GM12875 (cell line): Measurements from ENCODE around the gene PTPRU.

Source experiments
- H3K4me3 ChIP-seq: one replicate; pipeline ENCODE4 v1.5.1; 2011; ENCODE audit warnings: low read depth, low read length, control low read depth
- TF ChIP-seq, protein P1 (sequence below): IDR thresholded peaks from 2 replicates; pipeline ENCODE4 v1.5.1; 2011; ENCODE audit warnings: low read depth, mild to moderate bottlenecking, control low read depth, inconsistent platforms, low read length, moderate library complexity, borderline replicate concordance; ENCODE audit not compliant: insufficient read depth

The PTPRU gene

DNA sequence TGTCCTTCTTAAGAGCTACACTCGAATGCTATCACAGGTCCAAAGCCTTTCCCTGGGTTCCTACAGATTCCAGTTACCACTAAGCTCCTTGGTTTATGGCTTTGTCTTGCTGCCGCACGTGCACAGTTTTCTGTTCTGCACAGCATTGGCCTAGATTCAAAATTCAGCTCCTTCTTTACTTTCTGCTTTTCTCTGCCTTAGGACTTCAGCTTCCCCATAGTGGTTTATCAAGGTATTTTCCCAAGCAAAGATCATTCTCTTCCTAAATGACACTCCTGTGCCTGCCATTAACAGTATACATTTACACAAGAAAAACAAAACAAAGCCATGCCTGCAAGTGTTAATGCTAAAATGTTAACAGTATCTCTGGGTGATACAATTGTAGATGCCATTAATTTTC is 41.8 kb downstream of the PTPRU start:
- H3K4me3 ChIP-seq: no peak overlapping the region
- TF ChIP-seq, protein P1, sequence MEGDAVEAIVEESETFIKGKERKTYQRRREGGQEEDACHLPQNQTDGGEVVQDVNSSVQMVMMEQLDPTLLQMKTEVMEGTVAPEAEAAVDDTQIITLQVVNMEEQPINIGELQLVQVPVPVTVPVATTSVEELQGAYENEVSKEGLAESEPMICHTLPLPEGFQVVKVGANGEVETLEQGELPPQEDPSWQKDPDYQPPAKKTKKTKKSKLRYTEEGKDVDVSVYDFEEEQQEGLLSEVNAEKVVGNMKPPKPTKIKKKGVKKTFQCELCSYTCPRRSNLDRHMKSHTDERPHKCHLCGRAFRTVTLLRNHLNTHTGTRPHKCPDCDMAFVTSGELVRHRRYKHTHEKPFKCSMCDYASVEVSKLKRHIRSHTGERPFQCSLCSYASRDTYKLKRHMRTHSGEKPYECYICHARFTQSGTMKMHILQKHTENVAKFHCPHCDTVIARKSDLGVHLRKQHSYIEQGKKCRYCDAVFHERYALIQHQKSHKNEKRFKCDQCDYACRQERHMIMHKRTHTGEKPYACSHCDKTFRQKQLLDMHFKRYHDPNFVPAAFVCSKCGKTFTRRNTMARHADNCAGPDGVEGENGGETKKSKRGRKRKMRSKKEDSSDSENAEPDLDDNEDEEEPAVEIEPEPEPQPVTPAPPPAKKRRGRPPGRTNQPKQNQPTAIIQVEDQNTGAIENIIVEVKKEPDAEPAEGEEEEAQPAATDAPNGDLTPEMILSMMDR: no peak

DNA sequence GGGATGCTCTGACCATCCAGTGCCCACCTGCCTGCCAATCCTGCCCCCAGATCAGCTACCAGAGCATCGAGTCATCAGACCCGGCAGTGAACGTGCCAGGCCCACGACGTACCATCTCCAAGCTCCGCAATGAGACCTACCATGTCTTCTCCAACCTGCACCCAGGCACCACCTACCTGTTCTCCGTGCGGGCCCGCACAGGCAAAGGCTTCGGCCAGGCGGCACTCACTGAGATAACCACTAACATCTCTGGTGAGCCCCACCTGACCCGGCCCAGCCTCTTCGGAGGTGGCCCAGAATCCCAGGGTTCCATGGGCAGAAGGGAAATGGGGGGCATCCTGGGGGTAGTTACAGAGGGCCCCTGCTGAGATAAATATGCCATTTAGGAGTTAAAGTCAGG is 43.1 kb downstream of the PTPRU start:
- no peak overlapping the region for H3K4me3 ChIP-seq
- TF ChIP-seq, protein P1: no peak

DNA sequence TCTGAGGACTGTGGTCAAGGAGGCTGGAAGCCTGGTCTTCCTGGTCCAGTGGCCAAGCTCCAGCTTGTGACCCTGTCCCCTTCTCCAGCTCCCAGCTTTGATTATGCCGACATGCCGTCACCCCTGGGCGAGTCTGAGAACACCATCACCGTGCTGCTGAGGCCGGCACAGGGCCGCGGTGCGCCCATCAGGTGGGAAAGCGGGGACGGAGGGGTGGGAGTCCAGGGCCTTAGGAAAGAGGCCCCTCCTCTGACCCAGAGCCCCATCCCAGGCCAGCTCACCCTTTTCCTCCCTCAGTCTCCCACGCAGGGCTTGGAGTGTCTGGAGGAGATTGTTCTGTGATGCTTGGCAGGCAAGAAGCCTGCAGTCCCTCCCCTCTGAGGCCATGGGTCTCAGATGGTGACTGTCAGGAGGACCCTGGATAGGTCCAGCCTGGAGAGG is 43.6 kb downstream of the PTPRU start:
- TF ChIP-seq, protein P1: no peak
- H3K4me3 ChIP-seq: no peak overlapping the region

DNA sequence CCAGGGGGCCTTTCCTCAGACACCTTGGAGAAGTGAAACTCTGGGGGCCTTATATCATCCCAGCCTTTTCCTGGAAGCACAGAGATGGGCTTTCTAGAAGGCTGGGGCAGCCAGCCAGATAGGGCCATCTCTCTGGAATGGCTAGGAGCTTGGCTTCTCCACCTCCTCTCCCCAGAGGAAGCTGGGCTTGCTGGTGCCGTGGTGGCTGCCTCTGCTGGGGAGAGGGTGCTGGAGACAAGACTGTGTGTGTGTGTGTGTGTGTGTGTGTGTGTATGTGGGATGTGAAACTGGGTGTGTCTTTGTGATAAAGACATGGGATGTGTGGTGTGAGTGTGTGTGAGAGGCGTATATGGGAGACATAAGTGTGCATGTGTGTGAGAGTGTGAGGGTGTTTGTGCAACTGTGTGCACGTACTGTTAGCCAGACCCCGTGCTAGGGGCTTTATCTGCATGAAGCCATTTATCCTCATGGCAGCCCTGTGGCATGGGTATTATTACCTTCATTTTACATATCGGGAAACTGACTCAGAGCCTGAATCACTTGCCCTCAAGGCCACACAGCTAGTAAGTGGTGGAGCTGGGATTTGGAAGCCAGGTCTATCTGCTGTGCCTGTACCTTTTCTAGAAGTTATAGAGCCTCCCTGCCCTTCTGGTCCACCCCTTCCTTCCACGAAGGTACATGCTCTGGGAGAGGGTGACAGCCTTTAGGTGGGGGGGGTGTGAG is 44.2 kb downstream of the PTPRU start:
- no peak overlapping the region for H3K4me3 ChIP-seq
- TF ChIP-seq, protein P1: no peak

DNA sequence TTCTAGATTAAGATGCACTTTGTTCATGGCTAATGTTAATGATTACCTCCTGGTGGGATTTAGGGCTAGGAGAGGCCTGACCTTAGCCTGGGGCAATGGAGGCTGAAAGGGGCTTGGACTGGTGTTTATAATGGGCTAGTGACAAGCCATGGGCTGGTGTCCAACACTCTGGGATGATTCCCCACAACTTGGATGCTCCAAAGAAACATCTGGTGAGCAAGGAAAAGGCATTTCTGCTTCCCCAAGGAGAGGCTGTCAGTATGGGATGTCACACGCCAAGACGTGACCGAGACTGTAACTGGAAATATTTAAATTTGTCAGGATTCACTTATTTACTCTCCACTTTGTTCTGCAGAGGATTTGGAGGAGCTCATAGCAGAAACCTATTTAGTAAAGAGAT is 45.2 kb downstream of the PTPRU start:
- H3K4me3 ChIP-seq: no peak overlapping the region
- TF ChIP-seq, protein P1: no peak

DNA sequence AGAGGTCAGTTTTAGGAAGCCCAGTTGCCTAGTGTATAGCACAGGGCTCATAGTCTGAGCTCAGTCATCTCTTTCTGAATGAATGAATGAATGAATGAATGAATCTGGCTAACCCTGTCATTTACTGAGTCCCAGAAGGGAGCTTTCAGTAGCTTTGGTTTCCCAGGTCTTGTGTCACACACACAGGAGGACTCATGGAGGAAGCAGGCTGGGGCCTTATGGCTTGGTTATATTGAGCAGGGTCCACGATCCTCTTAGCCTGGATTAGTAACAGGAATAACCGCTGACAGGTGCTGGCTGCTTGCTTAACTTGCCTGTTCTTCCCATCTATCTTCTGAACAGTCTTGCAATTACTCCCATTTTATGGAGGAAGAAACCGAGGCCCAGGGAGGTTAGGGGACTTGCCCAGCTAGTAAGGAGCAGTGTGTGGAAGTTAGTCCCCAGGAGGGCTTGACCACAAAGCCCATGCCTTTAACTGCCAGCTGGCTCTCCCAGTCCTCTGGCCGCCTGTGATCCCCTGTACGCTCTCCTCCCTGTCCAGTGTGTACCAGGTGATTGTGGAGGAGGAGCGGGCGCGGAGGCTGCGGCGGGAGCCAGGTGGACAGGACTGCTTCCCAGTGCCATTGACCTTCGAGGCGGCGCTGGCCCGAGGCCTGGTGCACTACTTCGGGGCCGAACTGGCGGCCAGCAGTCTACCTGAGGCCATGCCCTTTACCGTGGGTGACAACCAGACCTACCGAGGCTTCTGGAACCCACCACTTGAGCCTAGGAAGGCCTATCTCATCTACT is 46.0 kb downstream of the PTPRU start:
- TF ChIP-seq, protein P1: no peak
- H3K4me3 ChIP-seq: no peak overlapping the region
